NT2/D1 (cell line): ENCODE results near the gene PRICKLE1.

ENCODE experiments used
- SUZ12 ChIP-seq: IDR thresholded peaks from 2 replicates; pipeline ENCODE4 v1.6.1; 2011; ENCODE audit not compliant: insufficient read length, insufficient read depth; ENCODE audit errors: extremely low read depth
- YY1 ChIP-seq: IDR thresholded peaks from 2 replicates; pipeline ENCODE4 v1.6.1; 2011; ENCODE audit not compliant: insufficient read length, insufficient read depth
- ZNF274 ChIP-seq: IDR thresholded peaks from 2 replicates; pipeline ENCODE4 v1.6.1; 2011; ENCODE audit warnings: mild to moderate bottlenecking, low read depth, low read length

DNA sequence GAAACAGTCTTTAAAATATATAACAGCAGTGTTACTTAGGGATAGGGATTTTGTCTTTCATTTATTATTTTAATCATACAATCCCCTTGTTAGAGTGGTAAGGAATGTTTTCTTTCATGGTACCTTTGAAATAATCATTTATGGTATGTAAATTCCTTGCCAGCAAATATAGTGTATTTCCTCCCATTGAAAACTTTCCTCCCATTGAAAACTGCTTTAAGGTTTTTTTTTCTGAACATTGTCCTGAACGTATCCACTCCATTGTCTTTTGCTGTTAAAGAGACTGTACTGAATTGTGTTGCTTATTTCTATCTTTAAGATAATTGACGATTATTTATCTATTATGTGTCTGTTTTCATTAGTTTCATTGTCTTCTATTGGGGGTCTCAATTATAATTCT lies 180.1 kb downstream of the PRICKLE1 start:
- TF ChIP-seq ZNF274, result no peak
- no peak for TF ChIP-seq YY1
- no peak for TF ChIP-seq SUZ12
